Peyer's patch (tissue), 4 donors: ENCODE results near the gene PRAMEF5. TPM values are rescaled to one million over a fixed set of nuclear protein-coding genes. Genes with fewer than 3 reads are reported as not detected.
"Not testable (repeated sequence)": the region's sequence is repeated elsewhere in the genome, so short reads cannot be mapped to it uniquely, and the experiment has no call there.

Source experiments
- DNase-seq, 3 donors: peaks; one replicate each; pipeline ENCODE4 v3.0.0-alpha.2; 2017 to 2019
- H3K27ac ChIP-seq, 4 donors: fragments of 200-600 bp; sonication (generic); one replicate each; pipeline ENCODE4 v1.5.1; 2016 to 2019
- H3K27me3 ChIP-seq, 2 donors: fragments of 200-600 bp; sonication (generic); one replicate each; pipeline ENCODE4 v1.5.1; 2019
- H3K36me3 ChIP-seq, 3 donors: fragments of 200-600 bp; sonication (generic); one replicate each; pipeline ENCODE4 v1.5.1; 2016 to 2019
- H3K4me1 ChIP-seq, 4 donors: fragments of 200-600 bp; sonication (generic); one replicate each; pipeline ENCODE4 v1.5.1; 2016 to 2019
- H3K4me3 ChIP-seq, 4 donors: fragments of 200-600 bp; sonication (generic); 1 replicate in 3 of 4; 2 replicates in 1 of 4; pipeline ENCODE4 v1.5.1; 2016 to 2019; ENCODE audit warnings: mild to moderate bottlenecking in 1 of 4
- H3K9me3 ChIP-seq, 4 donors: fragments of 200-600 bp; sonication (generic); one replicate each; pipeline ENCODE4 v1.5.1; 2016 to 2019; ENCODE audit warnings: mild to moderate bottlenecking in 1 of 4
- POLR2A ChIP-seq, 2 donors: fragments of 450-650 bp; IDR thresholded peaks; one replicate each; pipeline ENCODE4 v1.5.1; 2017; ENCODE audit warnings: antibody characterized with exemption in 2 of 2, mild to moderate bottlenecking in 2 of 2, moderate library complexity in 2 of 2
- total RNA-seq, 4 donors: library from RNA; depleted of rRNA; stranded (reverse); fragments of >200 nt; gene quantifications; one replicate each; pipeline ENCODE4 v1.1.0, GENCODE V29; 2016
- TF ChIP-seq, protein P1 (sequence below), 6 experiments: fragments of 450-650 bp in 4 of 6; fragments of 200-600 bp in 2 of 6; sonication (generic) in 1 of 6; IDR thresholded peaks; one replicate each; pipeline ENCODE4 v1.5.1; 2017 to 2019; ENCODE audit warnings: antibody characterized with exemption in 6 of 6, mild to moderate bottlenecking in 3 of 6, moderate library complexity in 1 of 6

PRAMEF5 gene
- not detected for total RNA-seq

DNA sequence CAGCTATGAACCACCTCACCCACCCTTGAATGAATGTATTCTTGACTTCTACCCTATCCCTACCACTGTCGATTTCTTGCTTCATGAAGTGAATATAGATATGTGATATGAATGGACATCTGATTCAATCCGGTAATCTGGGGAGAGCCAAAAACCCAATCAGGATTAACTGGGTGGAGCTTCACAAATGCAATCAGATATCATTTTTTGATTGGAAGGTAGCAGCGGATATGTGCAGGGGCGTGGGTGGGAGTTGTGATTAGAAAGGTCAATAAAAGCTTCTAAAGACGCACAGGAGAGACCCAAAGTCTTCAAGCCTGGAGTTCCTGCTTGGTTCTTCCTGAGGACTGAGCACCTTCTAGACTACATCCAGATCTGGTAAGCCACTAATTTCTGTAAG is at the start of gene PRAMEF5:
Gene PRAMEF5 (plus strand): TSS at position 301 of the 400 bp plus-strand sequence. CDS start 5,071 bp downstream, outside the sequence.
- not testable (repeated sequence) for DNase-seq, H3K4me3 ChIP-seq, H3K27me3 ChIP-seq, H3K4me1 ChIP-seq, H3K36me3 ChIP-seq, H3K9me3 ChIP-seq, H3K27ac ChIP-seq

DNA sequence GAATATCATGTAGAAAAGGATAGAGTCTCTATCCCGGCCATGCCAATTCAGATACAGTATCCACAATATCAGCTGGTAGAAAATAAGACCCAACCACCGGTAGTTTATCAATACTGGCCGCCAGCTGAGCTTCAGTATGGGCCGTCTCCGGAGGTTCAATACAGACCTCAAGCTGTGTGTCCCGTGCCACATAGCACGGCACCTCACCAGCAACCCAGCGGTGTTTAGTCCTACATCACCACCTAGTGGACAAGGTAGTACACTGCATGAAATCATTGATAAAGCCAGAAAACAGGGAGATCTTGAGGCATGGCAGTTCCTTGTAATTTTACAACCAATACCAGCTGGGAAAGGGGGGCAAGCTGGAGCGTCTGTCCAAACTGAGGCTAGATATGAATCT is 45.3 kb upstream of the PRAMEF5 start:
- H3K27me3 ChIP-seq, H3K36me3 ChIP-seq, DNase-seq, H3K4me1 ChIP-seq, H3K9me3 ChIP-seq, H3K27ac ChIP-seq, H3K4me3 ChIP-seq: not testable (repeated sequence)

DNA sequence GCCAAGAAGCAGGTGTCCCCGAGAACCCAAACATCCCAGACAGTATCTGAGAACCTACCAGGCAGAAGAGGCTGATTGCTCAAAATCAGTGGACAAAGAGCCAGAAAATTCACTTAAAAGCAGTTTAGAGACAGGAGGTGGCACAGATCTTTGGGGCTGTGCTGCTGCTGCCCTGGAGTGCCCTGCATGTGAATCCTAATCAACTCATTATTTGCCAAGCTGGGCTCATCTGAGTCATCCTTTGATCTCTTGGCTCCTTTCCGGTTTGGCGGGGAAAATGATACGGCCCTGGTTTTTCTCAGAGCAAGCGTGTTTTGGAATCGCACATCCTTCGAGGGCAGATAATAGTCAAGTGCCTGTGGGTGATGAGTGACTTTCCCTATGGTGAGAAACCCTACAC is 37.4 kb upstream of the PRAMEF5 start:
- not testable (repeated sequence) for H3K9me3 ChIP-seq, H3K36me3 ChIP-seq, H3K4me1 ChIP-seq, H3K27me3 ChIP-seq, H3K4me3 ChIP-seq, H3K27ac ChIP-seq, DNase-seq

DNA sequence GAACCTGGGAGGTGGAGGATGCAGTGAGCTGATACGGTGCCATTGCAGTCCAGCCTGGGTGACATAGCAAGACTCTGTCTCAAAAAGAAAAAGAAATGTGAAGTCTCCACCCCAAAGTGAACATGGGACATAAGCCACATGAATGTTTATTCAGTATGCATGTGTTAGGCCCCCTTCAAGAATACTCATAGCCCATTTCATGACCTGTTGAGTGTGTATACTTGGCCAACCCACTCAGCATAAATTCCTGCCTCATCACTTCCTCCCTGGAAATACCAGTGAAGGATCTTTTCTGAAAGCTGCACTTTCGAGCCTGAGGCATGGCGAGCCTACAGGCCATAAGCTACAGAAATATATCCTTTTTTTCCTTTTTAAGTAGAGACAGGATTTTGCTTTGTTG is 34.8 kb upstream of the PRAMEF5 start:
- not testable (repeated sequence) for H3K4me1 ChIP-seq, H3K9me3 ChIP-seq, H3K4me3 ChIP-seq, DNase-seq, H3K27ac ChIP-seq, H3K36me3 ChIP-seq, H3K27me3 ChIP-seq

DNA sequence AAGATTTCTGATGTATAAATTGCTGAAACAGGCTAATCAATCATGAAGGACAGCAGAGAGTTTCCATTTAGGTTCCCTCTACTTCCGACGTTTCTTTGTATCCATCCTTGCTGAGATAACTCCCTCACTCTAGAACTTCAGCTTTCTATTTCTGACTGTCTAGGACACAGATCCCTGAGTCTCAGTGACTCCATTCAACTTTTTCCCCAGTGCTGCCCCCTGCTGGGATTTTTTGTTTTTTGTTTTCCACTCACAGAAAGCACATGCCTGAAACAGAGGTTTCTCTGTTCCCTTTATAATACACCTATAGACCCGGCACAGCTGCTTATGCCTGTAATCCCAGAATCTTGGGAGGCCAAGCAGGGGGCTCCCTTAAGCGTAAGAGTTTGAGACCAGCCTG is 31.2 kb upstream of the PRAMEF5 start:
- H3K27me3 ChIP-seq, H3K4me3 ChIP-seq, H3K27ac ChIP-seq, DNase-seq, H3K36me3 ChIP-seq, H3K4me1 ChIP-seq, H3K9me3 ChIP-seq: not testable (repeated sequence)

DNA sequence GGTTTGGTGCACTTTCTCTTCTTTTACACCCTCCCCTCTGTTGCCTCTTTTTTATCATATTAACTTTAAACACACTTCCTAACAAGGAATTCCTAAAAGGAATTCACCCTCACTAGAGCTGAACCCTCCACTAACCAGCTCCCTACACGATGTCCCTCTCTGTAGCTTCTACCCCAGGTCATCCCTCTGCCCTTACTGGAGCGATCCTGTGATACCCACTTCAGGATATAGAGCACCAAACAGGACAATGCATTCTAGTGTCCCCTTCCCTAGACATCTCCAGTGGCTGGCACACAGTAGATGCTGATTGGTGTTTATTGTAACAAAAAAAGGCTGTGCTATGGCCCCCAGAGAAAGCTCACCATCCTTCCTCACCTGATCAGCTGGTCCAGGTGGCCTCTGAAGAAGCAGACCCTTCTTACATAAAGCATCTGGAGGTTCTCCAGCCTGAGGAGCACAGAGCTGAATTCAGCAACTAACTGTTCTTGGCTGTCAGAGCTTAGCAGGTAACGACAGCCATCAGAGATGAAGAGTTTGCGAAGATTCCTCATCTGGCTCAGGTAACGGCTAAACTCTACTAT is 29.4 kb upstream of the PRAMEF5 start:
- TF ChIP-seq POLR2A (IDR thresholded peaks at IDR 0.05) = no peak
- TF ChIP-seq, protein P1, sequence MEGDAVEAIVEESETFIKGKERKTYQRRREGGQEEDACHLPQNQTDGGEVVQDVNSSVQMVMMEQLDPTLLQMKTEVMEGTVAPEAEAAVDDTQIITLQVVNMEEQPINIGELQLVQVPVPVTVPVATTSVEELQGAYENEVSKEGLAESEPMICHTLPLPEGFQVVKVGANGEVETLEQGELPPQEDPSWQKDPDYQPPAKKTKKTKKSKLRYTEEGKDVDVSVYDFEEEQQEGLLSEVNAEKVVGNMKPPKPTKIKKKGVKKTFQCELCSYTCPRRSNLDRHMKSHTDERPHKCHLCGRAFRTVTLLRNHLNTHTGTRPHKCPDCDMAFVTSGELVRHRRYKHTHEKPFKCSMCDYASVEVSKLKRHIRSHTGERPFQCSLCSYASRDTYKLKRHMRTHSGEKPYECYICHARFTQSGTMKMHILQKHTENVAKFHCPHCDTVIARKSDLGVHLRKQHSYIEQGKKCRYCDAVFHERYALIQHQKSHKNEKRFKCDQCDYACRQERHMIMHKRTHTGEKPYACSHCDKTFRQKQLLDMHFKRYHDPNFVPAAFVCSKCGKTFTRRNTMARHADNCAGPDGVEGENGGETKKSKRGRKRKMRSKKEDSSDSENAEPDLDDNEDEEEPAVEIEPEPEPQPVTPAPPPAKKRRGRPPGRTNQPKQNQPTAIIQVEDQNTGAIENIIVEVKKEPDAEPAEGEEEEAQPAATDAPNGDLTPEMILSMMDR (IDR thresholded peaks at IDR 0.05) = no peak
- DNase-seq = peak in 1 of 3 donors; percentile 8
- no peaks in the 10 kb centered on the region for H3K4me1 ChIP-seq
- H3K9me3 ChIP-seq = no peaks in the 10 kb centered on the region
- H3K4me3 ChIP-seq = no peak overlapping the region
- no peak overlapping the region for H3K27ac ChIP-seq
- H3K36me3 ChIP-seq = no peaks in the 10 kb centered on the region
- H3K27me3 ChIP-seq = no peaks in the 10 kb centered on the region

DNA sequence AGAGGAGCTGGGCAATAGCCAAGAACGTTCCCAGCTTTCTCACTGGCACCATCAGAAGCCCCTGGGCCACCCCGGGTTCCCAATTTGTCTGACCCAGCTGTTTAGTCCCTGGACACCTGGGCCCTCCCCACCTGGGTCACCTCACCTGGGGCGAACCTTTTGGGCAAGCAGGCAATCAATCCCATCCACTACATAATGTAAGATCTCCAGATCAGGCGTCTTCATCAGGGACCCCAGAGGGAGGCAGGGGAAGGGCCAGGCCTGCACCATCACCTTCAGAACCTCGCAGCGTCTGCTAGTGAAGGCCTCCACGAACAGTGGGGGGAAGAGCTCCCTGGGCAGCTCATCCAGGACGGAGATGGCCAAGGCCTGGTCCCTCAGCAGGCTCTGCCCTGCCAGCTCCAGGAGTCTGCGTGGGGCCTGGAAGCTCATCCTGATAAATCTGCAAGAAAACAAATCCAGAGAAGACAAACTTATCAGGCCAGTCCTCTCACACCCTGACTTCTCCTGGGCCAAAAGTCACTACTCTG is 28.3 kb upstream of the PRAMEF5 start, which contains the start of gene PRAMEF18:
Gene PRAMEF18 (minus strand): TSS at position 480 of the 530 bp plus-strand sequence. CDS start 48 bp downstream, at position 432.
- not testable (repeated sequence) for H3K4me1 ChIP-seq, H3K4me3 ChIP-seq, H3K36me3 ChIP-seq, H3K27me3 ChIP-seq, H3K9me3 ChIP-seq, DNase-seq, H3K27ac ChIP-seq

DNA sequence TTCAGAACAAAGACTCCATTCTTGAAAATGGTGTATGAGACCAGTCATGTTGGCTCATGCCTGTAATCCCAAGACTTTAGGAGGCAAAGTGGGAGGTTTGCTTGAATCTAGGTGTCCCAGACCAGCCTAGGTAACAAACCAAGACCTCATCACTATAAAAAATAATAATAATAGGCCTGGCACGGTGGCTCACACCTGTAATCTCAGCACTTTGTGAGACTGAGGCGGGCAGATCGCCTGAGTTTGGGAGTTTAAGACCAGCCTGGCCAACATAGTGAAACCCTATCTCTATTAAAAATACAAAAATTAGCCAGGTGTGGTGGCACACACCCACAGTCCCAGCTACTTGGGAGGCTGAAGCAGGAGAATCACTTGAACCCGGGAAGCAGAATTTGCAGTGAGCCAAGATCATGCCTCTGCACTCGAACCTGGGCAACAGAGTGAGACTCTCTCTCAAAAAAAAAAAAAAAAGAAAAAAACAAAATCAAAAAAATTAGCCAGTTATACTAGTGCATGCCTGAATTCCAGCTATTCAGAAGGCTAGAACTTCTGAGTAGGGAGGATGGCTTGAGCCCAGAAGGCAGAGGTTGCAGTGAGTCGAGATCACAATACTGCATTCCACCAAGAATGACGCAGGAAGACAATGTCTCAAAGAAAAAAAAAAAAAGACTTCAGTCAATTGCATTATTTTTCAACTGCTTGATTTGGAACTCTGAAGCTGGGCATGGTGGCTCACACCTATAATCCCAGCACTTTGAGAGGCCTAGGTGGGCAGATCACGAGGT is 26.5 kb upstream of the PRAMEF5 start:
- not testable (repeated sequence) for DNase-seq, H3K36me3 ChIP-seq, H3K4me3 ChIP-seq, H3K4me1 ChIP-seq, H3K9me3 ChIP-seq, H3K27me3 ChIP-seq, H3K27ac ChIP-seq

DNA sequence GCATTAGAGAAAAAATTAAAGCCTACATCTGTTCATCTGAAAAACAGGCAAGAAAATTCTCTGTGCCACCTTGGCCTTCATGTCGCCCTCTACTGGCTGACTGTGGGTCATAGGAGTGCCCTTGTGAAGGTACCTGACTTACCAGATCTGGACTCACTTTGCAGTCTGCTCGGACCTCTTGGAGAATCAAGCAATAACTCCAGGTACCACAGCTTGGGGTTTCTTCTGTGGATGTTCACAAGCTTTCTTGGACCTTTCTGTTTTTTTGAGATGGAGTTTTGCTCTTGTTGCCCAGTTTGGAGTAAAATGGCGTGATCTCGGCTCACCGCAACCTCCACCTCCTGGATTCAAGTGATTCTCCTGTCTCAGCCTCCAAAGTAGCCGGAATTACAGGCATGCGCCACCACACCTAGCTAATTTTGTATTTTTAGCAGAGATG is 25.6 kb upstream of the PRAMEF5 start:
- Histone ChIP-seq H3K36me3 (no peaks in the 10 kb centered on the region), H3K27ac (no peak overlapping the region), H3K4me1 (no peaks in the 10 kb centered on the region), H3K9me3 (no peaks in the 10 kb centered on the region), H3K4me3 (no peak overlapping the region), H3K27me3 (no peaks in the 10 kb centered on the region)
- TF ChIP-seq POLR2A (IDR thresholded peaks at IDR 0.05) = no peak
- TF ChIP-seq, protein P1 (IDR thresholded peaks at IDR 0.05) = peak in 2 of 6 experiments; percentile 14 to 37
- peak in 1 of 3 donors; percentile 71 for DNase-seq

DNA sequence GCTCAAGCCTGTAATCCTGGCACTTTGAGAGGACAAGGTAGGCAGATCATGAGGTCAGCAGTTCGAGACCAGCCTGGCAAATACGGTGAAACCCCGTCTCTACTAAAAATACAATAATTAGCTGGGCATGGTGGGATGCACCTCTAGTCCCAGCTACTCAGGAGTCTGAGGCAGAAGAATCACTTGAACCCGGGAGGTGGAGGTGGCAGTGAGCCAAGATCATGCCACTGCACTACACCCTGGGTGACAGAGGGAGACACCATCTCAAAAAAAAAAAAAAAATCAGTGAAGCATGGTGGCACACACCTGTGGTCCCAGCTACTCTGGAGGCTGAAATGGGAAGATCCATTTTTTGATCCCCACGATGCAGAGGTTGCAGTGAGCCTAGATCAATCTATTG is 23.9 kb upstream of the PRAMEF5 start:
- not testable (repeated sequence) for H3K27me3 ChIP-seq, DNase-seq, H3K27ac ChIP-seq, H3K9me3 ChIP-seq, H3K4me1 ChIP-seq, H3K4me3 ChIP-seq, H3K36me3 ChIP-seq

DNA sequence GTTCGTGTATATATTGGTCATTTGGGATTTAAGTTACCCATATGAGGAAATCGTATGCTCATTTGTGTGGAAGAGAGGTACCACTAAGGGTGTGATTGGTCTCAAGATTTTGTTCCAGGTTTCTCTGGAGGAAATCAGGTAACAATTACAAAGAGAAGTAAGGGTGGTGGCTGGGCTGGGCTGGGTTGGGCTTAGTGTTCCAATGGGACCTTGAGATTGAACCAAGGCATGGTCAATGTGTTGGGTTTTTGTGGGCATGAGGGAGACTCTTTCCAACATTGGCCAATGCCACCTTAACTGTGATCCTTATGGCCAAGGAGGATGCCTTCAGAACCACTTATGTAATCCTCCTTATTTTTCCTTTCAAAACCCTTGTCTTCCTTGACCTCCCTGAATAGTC is 23.4 kb upstream of the PRAMEF5 start:
- DNase-seq, H3K27ac ChIP-seq: not testable (repeated sequence)

DNA sequence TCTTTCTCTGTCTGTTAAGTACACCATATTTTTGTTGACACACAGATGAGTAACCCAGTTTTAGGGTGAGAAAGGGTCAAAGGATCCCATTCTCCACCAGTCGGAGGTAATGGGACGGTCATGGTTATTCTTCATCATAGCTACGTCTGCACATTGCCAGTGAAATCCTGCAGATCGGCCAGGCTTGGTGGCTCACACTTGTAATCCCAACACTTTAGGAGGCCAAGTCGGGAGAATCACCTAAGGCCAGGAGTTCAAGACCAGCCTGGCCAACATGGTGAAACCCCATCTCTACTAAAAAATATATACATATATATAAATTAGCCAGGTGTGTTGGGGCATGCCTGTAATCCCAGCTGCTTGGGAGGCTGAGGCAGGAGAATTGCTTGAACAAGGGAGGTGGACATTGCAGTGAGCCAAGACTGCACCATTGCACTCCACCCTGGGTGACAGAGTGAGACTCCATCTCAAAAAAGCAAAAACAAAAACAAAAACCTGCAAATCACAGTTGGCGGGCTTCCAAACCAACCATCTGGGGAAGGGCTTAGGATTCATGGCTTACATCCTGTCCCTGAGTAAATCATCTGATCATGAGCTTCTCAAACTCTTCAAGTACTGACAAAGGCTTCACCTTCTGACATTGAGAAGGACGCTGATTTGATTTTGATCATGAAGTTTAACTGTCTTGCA is 22.8 kb upstream of the PRAMEF5 start:
- not testable (repeated sequence) for H3K27me3 ChIP-seq, H3K4me3 ChIP-seq, H3K27ac ChIP-seq, H3K9me3 ChIP-seq, H3K4me1 ChIP-seq, H3K36me3 ChIP-seq, DNase-seq

More for the DNA sequence above, 23.4 kb upstream of the PRAMEF5 start:
- not testable (repeated sequence) for H3K27me3 ChIP-seq, H3K4me1 ChIP-seq, H3K4me3 ChIP-seq, H3K9me3 ChIP-seq, H3K36me3 ChIP-seq
